BJ (cell line): Measurements from ENCODE around the gene OR6S1. TPM values are rescaled to one million over a fixed set of nuclear protein-coding genes. Genes with fewer than 3 reads are reported as not detected.
A peak's percentile ranks its signal among the peaks of the same experiment; 100 is the strongest.
"Not testable (repeated sequence)": the region's sequence is repeated elsewhere in the genome, so short reads cannot be mapped to it uniquely, and the experiment has no call there.

Experiments
- CTCF ChIA-PET: fragments of 350-600 bp; formaldehyde crosslinking; extraction: SDS; loops from one replicate; lab custom pipeline; 2021; ENCODE audit warnings: antibody characterized with exemption, inconsistent platforms; lab: Yijun Ruan, JAX
- POLR2A ChIA-PET: fragments of 300-600 bp; sonication (Branson Sonifier 250); formaldehyde crosslinking; extraction: SDS; loops from one replicate; lab custom pipeline; 2021; ENCODE audit warnings: antibody characterized with exemption; lab: Charles Lee
- DNase-seq: peaks from one replicate; pipeline ENCODE4 v3.0.0-alpha.2; 2011; ENCODE audit warnings: low read depth
- H3K27me3 ChIP-seq: 2 replicates; pipeline ENCODE4 v1.6.0; 2011; ENCODE audit warnings: low read length; ENCODE audit not compliant: control insufficient read depth, insufficient read depth
- H3K36me3 ChIP-seq: 2 replicates; pipeline ENCODE4 v1.5.1; 2011; ENCODE audit warnings: low read length; ENCODE audit not compliant: control insufficient read depth, insufficient read depth
- H3K4me3 ChIP-seq: 2 replicates; pipeline ENCODE4 v1.5.1; 2011; ENCODE audit warnings: low read depth, mild to moderate bottlenecking, control low read depth, low read length
- polyA plus RNA-seq: library from polyadenylated mRNA; depleted of rRNA; stranded (reverse); fragments of >200 nt; gene quantifications from 2 replicates; pipeline ENCODE4 v1.2.3, GENCODE V29; 2011
- TF ChIP-seq, protein P1 (sequence below): IDR thresholded peaks from 2 replicates; pipeline ENCODE4 v1.5.1; 2011; ENCODE audit warnings: low read depth, mild to moderate bottlenecking, control low read depth, inconsistent platforms, low read length, moderate library complexity; ENCODE audit not compliant: insufficient read depth

OR6S1 gene
- polyA plus RNA-seq, 1 experiment = not detected

DNA sequence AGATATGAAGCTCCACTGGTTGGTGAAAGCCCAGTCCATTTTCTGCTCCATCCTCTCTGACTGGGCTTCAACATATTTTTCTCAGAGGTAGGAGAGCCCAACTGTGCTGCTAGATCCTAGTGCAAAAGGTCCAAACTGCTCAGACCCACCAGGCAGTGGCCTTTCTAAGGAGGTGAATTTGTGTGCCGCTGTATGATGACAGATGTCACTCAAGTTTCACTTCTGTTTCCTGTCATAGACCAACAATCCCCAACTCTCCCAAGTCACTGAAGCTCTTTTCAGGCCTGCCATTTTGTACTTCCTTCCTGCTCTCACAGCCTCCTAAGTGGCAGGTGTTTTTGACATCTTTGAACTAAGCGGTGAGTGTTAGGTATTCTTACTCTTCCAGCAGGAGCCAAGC is 26.5 kb upstream of the OR6S1 start:
- TF ChIP-seq, protein P1, sequence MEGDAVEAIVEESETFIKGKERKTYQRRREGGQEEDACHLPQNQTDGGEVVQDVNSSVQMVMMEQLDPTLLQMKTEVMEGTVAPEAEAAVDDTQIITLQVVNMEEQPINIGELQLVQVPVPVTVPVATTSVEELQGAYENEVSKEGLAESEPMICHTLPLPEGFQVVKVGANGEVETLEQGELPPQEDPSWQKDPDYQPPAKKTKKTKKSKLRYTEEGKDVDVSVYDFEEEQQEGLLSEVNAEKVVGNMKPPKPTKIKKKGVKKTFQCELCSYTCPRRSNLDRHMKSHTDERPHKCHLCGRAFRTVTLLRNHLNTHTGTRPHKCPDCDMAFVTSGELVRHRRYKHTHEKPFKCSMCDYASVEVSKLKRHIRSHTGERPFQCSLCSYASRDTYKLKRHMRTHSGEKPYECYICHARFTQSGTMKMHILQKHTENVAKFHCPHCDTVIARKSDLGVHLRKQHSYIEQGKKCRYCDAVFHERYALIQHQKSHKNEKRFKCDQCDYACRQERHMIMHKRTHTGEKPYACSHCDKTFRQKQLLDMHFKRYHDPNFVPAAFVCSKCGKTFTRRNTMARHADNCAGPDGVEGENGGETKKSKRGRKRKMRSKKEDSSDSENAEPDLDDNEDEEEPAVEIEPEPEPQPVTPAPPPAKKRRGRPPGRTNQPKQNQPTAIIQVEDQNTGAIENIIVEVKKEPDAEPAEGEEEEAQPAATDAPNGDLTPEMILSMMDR = no peak
- no peak for DNase-seq
- H3K4me3 ChIP-seq = no peak overlapping the region
- no peaks in the 10 kb centered on the region for H3K36me3 ChIP-seq
- POLR2A ChIA-PET = no interaction called here
- CTCF ChIA-PET = no interaction called here
- H3K27me3 ChIP-seq = 0 out of 2 replicates have a peak, but pooled peaks cover 4% of the 10 kb centered on the region

DNA sequence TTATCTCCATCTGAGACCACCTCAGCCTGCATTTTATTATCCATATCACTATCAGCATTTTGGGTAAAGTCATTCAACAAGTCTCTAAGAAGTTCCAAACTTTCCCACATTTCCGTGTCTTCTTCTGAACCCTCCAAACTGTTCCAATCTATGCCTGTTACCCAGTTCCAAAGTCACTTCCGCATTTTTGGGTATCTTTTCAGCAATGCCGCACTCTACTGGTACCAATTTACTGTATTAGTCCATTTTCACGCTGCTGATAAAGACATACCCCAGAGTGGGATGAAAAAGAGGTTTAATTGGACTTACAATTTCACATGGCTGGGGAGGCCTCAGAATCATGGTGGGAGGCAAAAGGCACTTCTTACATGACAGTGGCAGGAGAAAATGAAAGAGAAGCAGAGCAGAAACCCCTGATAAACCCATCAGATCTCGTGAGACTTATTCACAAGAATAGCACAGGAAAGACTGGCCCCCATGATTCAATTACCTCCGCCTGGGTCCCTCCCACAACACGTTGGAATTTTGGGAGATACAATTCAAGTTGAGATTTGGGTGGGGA is 25.0 kb upstream of the OR6S1 start:
- H3K27me3 ChIP-seq, DNase-seq, POLR2A ChIA-PET, CTCF ChIA-PET, H3K4me3 ChIP-seq, H3K36me3 ChIP-seq: not testable (repeated sequence)

DNA sequence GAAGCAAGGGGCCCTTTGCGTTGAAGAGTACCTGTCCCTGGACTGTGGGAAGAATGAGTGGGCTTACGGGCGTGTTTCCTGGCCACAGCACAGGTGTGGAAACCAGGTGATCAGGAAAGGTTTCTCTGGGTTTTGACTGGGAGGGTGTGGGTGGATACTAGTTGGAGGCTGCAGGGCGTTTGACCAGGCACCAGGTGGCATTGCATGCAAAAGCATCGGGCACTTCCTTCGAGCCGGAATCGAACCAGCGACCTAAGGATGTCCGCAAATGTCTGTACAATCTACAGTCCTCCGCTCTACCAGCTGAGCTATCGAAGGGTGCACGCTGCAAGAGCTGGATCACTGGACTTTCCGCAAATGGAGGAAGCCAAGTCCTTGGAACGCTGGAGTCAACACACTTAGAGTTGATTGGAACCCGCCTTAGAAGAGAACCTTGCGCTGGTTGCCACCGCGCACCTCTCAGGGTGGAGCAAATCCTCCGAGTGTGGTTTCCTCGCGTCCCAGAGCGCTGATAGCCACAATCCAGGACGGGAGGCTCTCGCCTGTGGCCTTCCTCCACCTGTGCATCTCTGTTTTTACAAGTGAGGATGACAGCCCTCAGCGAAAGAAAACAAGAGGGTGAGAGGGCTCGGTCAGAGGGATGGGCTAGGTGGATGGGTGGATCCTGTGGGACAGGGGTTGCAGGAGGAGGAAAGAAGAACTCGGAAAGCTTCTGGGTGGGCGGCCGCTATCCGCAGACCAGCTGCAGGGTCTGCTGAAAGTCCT is 21.7 kb upstream of the OR6S1 start:
- DNase-seq = no peak
- POLR2A ChIA-PET = no interaction called here

DNA sequence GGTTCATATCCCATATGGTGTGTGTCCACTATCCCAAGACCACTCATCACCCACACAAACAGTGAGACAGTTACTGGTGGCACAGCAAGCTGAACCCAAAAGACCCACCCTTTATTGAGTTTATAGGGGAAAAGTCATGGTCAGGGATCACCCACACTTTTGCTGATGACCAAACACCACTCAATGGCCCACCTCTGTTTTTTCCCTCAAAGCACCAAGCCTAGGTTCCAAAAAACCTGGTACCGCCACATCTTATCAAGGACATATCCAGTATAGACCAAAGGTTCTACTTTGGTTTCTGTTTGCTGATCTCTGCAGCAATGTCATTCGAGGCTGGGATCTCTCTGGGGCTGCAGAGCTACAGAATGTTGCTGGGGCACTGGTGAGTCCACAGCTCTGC is 19.7 kb upstream of the OR6S1 start:
- POLR2A ChIA-PET = no interaction called here
- no peak for DNase-seq
- Histone ChIP-seq H3K4me3 (no peak overlapping the region), H3K27me3 (peaks cover 6% of the 10 kb centered on the region; the same call in 1 of the 2 replicates), H3K36me3 (no peaks in the 10 kb centered on the region)
- TF ChIP-seq, protein P1 = no peak
- CTCF ChIA-PET = interaction anchor here (0.8 to 1.1 kb wide), 3 partner anchors 13 to 30 kb away, joined by 3 read pairs; no protein-coding TSS in a partner anchor

More for the DNA sequence above, 21.7 kb upstream of the OR6S1 start:
- Histone ChIP-seq H3K27me3 (0 out of 2 replicates have a peak, but pooled peaks cover 4% of the 10 kb centered on the region), H3K4me3 (no peak overlapping the region), H3K36me3 (no peaks in the 10 kb centered on the region)
- CTCF ChIA-PET = interaction anchor here (0.7 to 1.4 kb wide), 2 partner anchors 28 to 52 kb away, joined by 3 to 10 read pairs; no protein-coding TSS in a partner anchor
- TF ChIP-seq, protein P1 = peak; percentile 39

DNA sequence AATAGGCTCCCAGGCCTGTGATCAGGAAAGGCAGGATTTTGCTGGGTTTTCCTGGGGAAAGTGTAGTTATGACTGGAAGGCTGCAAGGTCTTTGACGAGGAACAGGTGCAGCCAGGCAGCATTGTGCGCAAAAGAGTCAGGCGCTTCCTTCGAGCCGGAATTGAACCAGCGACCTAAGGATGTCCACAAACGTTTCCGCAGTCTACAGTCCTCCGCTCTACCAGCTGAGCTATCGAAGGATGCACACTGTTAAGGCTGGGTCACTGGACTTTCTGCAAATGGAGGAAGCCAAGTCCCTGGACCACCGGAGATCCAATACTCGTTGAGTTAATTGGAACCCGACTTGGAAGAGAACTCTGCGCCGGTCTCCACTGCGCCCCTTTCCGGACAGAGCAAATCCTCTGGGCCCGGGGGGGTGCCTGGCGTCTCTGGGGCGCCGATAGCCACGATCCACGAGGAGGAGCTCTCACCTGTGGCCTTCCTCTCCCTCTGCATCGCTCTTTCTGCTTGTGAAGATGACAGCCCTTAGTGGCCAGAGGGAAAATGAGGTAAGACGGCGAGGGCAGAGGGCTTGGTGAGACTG is 18.4 kb upstream of the OR6S1 start:
- ChIA-PET CTCF (interaction anchor here (1.6 kb wide), 1 partner anchor 31 kb away, joined by 4 read pairs; no protein-coding TSS in a partner anchor), POLR2A (no interaction called here)
- no peak for DNase-seq
- H3K36me3 ChIP-seq = no peaks in the 10 kb centered on the region
- no peak overlapping the region for H3K4me3 ChIP-seq
- H3K27me3 ChIP-seq = peaks cover 15% of the 10 kb centered on the region
- TF ChIP-seq, protein P1 = no peak
